K562 (cell line): ENCODE results near the gene KRTAP5-4.

ENCODE experiments used
- FOS ChIP-seq: IDR thresholded peaks from 3 replicates; pipeline ENCODE4 v1.6.1; 2011; ENCODE audit not compliant: insufficient read length; ENCODE audit errors: extremely low read depth
- GABPA ChIP-seq: fragments of 200-800 bp; sonication (Bioruptor generic); conservative IDR thresholded peaks from 2 replicates; pipeline ENCODE4 v1.6.1; 2016; ENCODE audit warnings: low read depth, missing genetic modification characterization, missing compliant biosample characterization
- SP1 ChIP-seq: sonication (generic); formaldehyde crosslinking; IDR thresholded peaks from 2 replicates; pipeline ENCODE4 v1.8.1; 2022; ENCODE audit warnings: mild to moderate bottlenecking, missing genetic modification reagents
- ZNF830 ChIP-seq: fragments of 250-450 bp; sonication (Bioruptor Pico); IDR thresholded peaks from 2 replicates; pipeline ENCODE4 v1.5.0; 2021; ENCODE audit warnings: mild to moderate bottlenecking
- TF ChIP-seq, protein P1 (sequence below), 2 experiments: fragments of 450-650 bp; formaldehyde crosslinking in 1 of 2; IDR thresholded peaks; 2 replicates each; pipeline versions ENCODE4 v1.4.0 to v1.6.1; 2014 to 2020; ENCODE audit warnings: mild to moderate bottlenecking in 2 of 2, borderline replicate concordance in 1 of 2, low read depth in 1 of 2
- TF ChIP-seq, protein P2 (sequence below), 2 experiments: fragments of 450-650 bp; IDR thresholded peaks; 2 replicates each; pipeline ENCODE4 v1.6.1; 2016
- TF ChIP-seq, protein P3 (sequence below): fragments of 250-450 bp; sonication (Bioruptor Pico); IDR thresholded peaks from 2 replicates; pipeline ENCODE4 v1.6.1; 2021; ENCODE audit warnings: mild to moderate bottlenecking

DNA sequence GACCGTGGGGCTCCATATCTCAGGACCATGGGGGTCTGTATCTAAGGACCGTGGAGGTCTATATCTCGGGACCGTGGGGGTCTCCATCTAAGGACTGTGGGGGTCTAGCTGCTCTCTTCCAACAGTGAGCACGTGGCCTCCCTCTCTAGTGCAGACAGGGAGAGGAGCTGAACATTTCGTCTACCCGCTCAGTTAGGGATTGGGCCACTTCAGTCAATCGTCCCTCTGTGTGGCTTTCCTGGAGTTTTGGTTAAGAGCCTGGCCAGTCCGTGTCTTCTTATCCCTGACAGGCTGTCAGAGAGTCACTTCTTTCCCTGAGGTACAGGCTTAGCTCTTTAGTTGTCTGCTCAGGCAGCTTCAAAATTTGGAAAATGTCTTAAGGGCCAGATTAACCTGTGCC, 40.0 kb downstream of the KRTAP5-4 start:
- TF ChIP-seq, protein P1, sequence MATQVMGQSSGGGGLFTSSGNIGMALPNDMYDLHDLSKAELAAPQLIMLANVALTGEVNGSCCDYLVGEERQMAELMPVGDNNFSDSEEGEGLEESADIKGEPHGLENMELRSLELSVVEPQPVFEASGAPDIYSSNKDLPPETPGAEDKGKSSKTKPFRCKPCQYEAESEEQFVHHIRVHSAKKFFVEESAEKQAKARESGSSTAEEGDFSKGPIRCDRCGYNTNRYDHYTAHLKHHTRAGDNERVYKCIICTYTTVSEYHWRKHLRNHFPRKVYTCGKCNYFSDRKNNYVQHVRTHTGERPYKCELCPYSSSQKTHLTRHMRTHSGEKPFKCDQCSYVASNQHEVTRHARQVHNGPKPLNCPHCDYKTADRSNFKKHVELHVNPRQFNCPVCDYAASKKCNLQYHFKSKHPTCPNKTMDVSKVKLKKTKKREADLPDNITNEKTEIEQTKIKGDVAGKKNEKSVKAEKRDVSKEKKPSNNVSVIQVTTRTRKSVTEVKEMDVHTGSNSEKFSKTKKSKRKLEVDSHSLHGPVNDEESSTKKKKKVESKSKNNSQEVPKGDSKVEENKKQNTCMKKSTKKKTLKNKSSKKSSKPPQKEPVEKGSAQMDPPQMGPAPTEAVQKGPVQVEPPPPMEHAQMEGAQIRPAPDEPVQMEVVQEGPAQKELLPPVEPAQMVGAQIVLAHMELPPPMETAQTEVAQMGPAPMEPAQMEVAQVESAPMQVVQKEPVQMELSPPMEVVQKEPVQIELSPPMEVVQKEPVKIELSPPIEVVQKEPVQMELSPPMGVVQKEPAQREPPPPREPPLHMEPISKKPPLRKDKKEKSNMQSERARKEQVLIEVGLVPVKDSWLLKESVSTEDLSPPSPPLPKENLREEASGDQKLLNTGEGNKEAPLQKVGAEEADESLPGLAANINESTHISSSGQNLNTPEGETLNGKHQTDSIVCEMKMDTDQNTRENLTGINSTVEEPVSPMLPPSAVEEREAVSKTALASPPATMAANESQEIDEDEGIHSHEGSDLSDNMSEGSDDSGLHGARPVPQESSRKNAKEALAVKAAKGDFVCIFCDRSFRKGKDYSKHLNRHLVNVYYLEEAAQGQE (IDR thresholded peaks at IDR 0.05; ENCODE audit: borderline replicate concordance) = no peak
- TF ChIP-seq, protein P1 (CRISPR knock-in tag; IDR thresholded peaks at IDR 0.05; ENCODE audit: low read depth) = no peak
- TF ChIP-seq, protein P2, sequence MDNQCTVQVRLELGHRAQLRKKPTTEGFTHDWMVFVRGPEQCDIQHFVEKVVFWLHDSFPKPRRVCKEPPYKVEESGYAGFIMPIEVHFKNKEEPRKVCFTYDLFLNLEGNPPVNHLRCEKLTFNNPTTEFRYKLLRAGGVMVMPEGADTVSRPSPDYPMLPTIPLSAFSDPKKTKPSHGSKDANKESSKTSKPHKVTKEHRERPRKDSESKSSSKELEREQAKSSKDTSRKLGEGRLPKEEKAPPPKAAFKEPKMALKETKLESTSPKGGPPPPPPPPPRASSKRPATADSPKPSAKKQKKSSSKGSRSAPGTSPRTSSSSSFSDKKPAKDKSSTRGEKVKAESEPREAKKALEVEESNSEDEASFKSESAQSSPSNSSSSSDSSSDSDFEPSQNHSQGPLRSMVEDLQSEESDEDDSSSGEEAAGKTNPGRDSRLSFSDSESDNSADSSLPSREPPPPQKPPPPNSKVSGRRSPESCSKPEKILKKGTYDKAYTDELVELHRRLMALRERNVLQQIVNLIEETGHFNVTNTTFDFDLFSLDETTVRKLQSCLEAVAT (IDR thresholded peaks at IDR 0.05) = no peak
- TF ChIP-seq ZNF830 (CRISPR knock-in tag) = no peak
- no peak for TF ChIP-seq GABPA (tag)
- TF ChIP-seq, protein P3, sequence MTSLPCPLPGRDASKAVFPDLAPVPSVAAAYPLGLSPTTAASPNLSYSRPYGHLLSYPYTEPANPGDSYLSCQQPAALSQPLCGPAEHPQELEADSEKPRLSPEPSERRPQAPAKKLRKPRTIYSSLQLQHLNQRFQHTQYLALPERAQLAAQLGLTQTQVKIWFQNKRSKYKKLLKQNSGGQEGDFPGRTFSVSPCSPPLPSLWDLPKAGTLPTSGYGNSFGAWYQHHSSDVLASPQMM = no peak
- no peak for TF ChIP-seq FOS
- no peak for TF ChIP-seq SP1
